Right lobe of liver (tissue), 4 donors: Measurements from ENCODE around the gene CWH43.
"Not testable (repeated sequence)": the region's sequence is repeated elsewhere in the genome, so short reads cannot be mapped to it uniquely, and the experiment has no call there.

Source experiments
- CTCF ChIP-seq, 4 donors: fragments of 200-600 bp in 3 of 4; fragments of 450-650 bp in 1 of 4; IDR thresholded peaks; one replicate each; pipeline versions ENCODE4 v1.5.1 to v1.8.0; 2016 to 2022; ENCODE audit warnings: antibody characterized with exemption in 4 of 4, mild to moderate bottlenecking in 2 of 4
- POLR2A ChIP-seq: fragments of 450-650 bp; IDR thresholded peaks from one replicate; pipeline ENCODE4 v1.6.1; 2017; ENCODE audit warnings: antibody characterized with exemption, mild to moderate bottlenecking
- donor health status: DM: no; HTN: no; CAD: no.
- donor health status: DM: no; HTN: no; CAD: no.
- donor health status: DM: no; HTN: yes; CAD: no.

DNA sequence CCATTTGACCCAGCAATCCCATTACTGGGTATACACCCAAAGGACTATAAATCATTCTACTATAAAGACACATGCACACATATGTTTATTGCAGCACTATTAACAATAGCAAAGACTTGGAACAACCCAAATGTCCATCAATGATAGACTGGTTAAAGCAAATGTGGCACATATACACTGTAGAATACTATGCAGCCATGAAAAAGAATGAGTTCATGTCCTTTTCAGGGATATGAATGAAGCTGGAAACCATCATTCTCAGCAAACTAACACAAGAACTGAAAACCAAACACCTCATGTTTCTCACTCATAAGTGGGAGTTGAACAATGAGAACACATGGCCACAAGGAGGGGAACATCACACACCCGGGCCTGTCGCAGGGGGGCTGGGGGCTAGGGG is 2.1 kb upstream of the CWH43 start:
- not testable (repeated sequence) for TF ChIP-seq CTCF (IDR thresholded peaks at IDR 0.05); POLR2A
